ENCODE measurements around the gene TRAPPC12.
A peak's percentile ranks its signal among the peaks of the same experiment; 100 is the strongest.
"Not testable (repeated sequence)": the region's sequence is repeated elsewhere in the genome, so short reads cannot be mapped to it uniquely, and the experiment has no call there.

Gene TRAPPC12

GRCh38 chr2:3369340-3370181, 9.9 kb upstream of the TRAPPC12 start:
- not testable (repeated sequence) for DNase-seq

DNA sequence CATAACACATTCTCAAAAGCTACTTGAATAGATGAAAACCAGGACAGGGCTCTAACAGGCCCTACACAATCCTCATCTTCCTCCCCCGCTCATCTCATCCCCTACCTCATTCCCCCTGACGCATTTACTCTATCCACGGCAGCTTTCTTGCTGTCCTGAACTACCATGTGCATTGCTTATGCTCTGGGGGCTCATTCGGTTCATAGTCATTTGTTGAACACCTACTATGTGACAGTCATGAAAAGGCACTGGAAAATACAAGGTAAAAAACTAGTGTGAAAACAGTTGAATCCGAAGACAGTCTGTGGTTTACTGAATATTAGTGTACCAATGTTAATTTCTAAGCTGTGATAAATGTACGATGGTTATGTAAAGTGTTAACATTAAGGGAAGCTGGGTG, 2.7 kb upstream of the TRAPPC12 start:
- no peak for DNase-seq

DNA sequence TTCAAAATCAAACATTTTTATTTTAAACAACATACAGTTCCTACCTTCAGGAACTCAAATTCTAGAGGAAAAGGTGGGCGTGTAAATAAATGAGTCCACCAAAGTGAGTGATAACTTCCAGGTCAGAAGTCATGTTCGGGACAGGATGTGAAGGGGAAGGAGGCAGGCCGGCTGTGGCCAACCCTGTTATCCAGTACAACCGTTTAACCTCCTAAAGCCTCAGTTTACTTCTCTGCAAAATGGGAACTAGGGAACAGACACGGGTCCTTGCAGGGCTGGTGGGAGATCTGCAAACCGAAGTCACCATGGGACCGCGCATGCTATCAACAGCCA, 2.2 kb upstream of the TRAPPC12 start:
- DNase-seq, result peak; percentile 85

- peak; percentile 99 for DNase-seq
These were observed 1.7 kb upstream of the TRAPPC12 start, which contains the start of gene EIPR1 for GRCh38 chr2:3377612-3378432. TSS of gene EIPR1 (minus strand) at chr2:3377818. CDS start at chr2:3377689, 129 bp downstream.

DNA sequence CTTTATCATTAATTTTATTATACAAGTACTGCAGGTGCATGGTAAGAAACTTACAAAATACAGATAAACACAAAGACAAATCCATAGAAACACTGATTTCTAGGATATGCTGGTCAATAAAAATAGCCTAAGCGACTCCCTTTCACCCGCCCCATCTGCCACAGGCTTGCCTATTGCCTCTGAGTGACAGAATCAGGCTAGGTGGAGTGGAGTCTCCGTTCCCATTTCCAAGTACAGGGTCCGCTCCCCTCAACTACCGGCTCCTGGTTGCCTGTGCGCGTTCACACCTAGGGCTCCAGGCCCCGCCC, 201 bp upstream of the TRAPPC12 start:
- no peak for DNase-seq

DNA sequence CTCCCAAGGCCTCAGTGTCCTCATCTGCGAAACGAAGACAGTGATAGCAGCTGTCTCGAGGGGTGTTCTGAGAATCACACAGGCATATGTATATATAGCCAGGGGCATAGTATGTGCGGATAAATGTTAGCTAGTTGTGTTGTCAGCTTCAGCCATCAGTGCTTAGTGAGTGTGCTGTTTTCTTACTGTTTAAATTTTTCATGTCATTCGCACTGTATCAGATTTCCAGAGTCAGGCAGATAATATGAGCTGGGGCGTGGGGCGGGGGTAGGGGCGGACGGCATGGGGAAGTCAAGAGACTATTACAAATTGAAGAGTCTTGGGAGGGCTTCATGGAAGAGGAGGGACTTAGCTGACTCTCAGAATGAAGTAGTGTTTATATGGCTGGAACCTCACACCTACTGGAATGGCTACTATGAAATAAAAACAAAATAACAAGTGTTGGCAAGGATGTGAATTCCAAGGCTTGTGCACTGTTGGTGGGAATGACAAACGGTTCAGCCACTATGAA, 7.0 kb downstream of the TRAPPC12 start:
- DNase-seq, result no peak

GRCh38 chr2:3387011-3387410, 7.5 kb downstream of the TRAPPC12 start:
- no peak for DNase-seq

DNA sequence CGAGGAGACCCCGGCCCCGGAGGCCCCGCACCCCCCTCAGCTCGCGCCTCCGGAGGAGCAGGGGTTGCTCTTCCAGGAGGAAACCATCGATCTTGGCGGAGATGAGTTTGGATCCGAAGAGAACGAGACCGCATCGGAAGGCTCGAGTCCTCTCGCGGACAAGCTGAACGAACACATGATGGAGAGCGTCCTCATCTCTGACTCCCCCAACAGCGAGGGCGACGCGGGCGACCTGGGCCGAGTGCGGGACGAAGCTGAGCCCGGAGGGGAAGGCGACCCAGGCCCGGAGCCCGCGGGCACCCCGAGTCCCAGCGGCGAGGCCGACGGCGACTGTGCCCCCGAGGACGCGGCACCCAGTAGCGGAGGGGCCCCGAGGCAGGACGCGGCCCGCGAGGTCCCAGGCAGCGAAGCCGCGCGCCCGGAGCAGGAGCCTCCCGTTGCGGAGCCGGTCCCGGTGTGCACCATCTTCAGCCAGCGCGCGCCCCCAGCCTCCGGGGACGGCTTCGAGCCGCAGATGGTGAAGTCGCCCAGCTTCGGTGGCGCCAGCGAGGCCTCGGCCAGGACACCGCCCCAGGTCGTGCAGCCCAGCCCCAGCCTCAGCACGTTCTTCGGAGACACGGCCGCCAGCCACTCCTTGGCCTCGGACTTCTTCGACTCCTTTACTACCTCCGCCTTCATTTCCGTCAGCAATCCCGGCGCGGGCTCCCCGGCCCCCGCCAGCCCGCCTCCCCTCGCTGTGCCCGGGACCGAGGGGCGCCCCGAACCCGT, 8.3 kb downstream of the TRAPPC12 start:
- no peak for DNase-seq

GRCh38 chr2:3388412-3388738, 8.9 kb downstream of the TRAPPC12 start:
- DNase-seq, result no peak

DNA sequence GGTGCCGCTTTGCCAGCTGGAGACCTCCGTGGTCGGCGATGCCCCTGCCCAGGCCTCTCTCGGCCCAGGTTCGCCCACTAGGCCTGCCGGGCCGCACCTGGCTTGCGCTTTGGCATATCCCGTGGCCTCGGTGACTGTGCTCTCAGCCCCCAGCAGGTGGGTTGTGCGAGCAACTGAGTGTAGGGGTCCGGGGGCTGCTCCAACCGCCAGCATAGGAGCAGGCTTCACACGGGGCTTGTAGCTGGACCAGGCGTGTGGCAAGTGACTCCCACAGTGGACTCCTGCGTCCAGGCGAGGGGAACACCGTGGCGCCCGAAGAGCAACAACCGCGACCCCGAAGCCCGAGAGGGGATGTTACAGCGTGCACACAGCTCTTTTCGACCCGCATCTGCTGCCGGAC, 9.7 kb downstream of the TRAPPC12 start:
- DNase-seq, result no peak

- DNase-seq, result no peak
These were observed 10.5 kb downstream of the TRAPPC12 start for GRCh38 chr2:3390041-3390440.

DNA sequence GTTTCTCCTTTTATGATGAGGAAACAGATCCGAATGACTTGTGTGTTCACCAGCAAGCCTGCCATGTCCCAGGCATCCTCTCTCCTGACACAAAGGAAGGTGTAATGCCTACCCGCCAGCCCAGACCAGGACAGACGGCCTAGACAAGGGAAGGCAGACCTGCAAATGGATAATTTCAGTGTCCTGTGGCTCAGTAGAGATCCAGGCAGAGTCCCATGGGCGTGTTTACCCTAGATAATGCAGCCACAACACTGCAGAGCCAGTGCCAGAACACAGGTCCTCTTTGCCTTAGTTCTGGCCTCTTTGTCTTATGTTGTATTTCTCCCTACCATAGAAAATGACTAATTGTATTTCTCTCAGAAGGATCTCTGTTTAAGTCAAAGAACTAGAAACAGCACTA, 12.7 kb downstream of the TRAPPC12 start:
- DNase-seq, result peak; percentile 52

DNA sequence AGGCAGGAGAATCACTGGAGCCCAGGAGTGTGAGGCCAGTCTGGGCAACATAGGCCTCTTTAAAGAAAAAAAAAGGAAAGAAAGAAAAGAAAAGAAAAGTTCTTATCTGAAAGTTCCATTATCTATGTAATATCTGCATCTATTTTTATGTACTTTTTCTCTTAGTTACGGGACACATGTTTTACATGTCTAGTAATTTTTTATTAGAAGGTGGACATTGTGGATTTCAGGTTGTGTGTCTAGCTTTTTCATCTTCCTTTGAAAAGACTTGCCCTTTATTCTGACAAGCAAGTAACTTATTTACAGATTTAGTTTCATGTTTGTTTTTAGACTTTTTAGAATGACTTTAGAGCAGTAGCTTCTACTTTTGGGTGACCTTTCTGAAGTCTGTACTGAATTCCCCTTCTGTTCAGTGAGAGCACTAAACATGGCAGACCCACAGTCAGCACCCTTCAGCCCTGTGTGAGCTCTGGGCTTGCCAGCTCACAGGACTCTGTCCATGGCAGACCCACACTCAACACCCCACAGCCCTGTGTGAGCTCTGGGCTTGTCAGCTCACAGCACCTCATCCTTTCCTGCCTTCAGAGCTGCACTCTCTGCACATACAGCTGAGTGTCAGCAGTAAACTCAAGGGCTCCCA, 17.5 kb downstream of the TRAPPC12 start:
- no peak for DNase-seq

GRCh38 chr2:3398857-3399256, 19.4 kb downstream of the TRAPPC12 start:
- peak; percentile 12 for DNase-seq

GRCh38 chr2:3399381-3399780, 19.9 kb downstream of the TRAPPC12 start:
- no peak for DNase-seq

DNA sequence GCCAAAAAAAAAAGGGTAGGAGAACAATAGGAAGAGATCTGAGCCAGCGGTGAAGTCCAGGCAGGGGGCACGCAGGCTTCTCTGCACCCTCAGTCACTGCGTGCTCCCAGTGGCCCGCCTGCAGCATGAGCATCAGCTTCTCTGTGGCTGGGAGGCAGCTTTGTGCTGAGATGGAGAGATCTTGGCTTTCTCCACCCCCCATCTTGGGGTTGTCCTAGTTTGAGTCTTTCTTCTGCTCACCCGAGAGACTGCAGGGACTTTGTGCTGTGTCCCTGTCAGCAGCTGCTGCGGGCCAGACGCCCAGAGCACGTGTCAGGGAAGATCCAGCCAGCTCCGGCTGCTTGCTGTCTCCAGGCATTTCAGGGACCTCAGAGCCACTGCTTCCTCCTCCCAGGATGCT, 20.3 kb downstream of the TRAPPC12 start:
- no peak for DNase-seq

- no peak for DNase-seq
These were observed 24.3 kb downstream of the TRAPPC12 start for GRCh38 chr2:3403587-3404334.

GRCh38 chr2:3404349-3404894, 24.9 kb downstream of the TRAPPC12 start:
- DNase-seq, result no peak

- DNase-seq, result no peak
These were observed 25.8 kb downstream of the TRAPPC12 start for GRCh38 chr2:3405307-3405706.

DNA sequence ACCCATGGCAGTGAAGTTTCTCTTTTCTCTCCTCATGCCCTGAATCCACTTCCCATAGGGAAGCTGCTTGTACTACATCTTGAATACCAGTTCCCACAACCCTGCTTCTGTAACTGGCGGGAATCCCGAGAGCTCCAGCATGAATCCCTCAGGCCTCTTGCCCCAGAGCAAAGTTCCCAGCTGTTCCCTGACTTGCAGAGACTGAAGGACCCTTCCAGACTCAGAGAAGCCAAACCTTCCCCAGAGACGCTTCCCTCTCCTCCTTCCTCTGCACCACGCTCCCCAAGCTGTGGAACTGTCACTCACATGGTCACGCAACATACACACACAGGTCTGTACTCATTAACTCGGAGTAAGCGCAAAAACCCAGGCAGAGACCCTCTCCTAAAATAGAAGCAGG, 26.4 kb downstream of the TRAPPC12 start:
- DNase-seq, result no peak

- no peak for DNase-seq
These were observed 27.0 kb downstream of the TRAPPC12 start for GRCh38 chr2:3406501-3406900.

DNA sequence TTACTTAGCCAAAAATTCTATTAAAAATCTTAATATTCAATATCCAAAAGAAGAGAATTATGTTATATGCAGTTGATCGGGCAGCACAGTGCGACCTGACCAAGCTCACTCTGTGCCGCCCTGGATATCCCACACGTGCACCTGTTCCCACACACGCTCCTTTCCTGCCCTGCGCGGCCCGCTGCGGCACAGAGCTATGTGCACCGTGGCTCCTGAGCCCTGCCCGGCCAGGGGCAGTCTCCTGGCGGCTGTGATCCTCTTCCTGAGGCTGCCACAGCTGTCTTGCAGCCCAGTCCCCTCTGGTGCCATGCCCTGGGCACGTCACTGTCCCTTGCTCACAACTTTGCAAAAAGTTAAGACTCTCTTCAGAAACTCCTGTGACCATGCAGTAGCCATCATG, 29.3 kb downstream of the TRAPPC12 start:
- DNase-seq, result no peak

Data from hematopoietic multipotent progenitor cell treated with erythropoietin and hydrocortisone succinate and interleukin-3 and kit ligand, for 6 days (in vitro differentiated cells).